GM19240 (cell line): ENCODE measurements around the gene ID3.
"Not testable (repeated sequence)": the region's sequence is repeated elsewhere in the genome, so short reads cannot be mapped to it uniquely, and the experiment has no call there.

Experiments
- DNase-seq: peaks from one replicate; pipeline ENCODE4 v3.0.0; 2011; ENCODE audit warnings: low spot score; ENCODE audit not compliant: insufficient read length

The ID3 gene

GRCh38 chr1:23589585-23589986 is 30.3 kb upstream of the ID3 start:
- DNase-seq, result no peak

DNA sequence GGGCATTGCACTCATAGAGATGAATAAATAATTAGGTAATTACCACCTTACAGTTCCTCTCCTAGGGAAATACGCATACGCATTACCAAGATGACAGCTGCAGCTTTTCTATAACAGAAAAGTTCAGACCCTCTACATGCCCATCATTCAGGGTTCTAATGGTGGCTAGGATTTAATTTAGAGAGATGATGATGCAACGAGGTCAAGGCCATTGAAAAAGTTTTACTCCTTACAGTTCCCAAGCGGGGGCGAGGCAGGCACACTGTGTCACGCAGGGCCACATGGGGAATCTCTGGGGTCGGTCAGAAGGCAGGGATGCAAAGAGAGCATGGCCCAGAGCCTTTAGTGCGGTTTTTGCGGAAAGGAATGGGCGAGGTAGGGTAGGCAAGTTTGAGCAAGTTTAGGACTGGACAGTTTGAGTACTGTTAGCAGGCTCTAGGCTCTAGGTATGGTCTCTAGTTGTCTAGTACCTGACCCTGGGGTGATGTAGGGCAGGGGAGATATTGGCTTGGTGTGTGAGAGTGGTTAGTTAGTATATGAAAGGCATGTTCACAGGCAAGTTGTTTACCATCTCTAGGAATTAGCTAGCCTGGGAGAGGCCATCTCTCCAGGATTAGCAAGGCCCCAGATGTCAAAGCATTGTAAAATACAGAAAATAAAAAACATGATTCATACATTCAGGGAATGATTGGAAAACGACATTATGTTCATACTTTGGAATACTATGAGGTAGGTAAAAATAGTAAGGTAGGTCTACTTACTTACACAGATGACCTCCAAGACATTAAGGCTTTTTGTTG is 29.6 kb upstream of the ID3 start:
- DNase-seq, result no peak

GRCh38 chr1:23585321-23586022 is 26.2 kb upstream of the ID3 start:
- DNase-seq, result no peak

DNA sequence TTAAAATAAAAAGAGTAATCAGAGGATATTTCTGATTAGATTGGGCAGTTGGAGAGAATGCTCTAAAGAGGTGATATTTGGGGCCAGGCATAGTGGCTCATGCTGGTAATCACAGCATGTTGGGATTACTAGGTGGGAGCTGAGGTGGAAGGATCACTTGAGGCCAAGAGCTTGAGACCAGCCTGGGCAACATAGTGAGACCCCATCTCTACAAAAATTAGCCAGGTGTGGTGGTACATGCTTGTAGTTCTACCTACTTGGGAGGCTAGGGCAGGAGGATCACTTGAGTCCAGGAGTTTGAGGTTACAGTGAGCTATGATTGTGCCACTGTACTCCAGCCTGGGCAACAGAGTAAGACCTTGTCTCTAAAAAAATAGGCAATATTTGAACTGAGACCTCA is 24.4 kb upstream of the ID3 start:
- DNase-seq, result not testable (repeated sequence)

DNA sequence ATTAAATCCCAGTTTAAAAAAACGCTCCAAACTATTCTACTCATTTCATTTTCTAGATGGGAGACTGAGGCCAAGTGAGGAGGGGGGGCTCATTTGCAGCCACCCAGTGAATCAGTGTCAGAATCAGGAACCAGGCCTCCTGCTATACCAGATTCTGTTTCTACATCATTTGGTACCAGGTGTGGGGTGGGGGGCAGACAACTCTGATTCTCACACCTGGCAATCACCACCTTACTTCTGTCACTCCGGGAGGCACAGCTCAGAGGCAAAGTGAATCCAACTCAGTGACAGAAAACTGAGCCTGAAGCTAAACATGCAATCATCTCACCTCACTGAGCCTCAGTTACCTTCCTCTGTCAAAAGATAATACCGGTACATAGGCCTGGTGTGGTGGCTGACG is 23.5 kb upstream of the ID3 start:
- no peak for DNase-seq

DNA sequence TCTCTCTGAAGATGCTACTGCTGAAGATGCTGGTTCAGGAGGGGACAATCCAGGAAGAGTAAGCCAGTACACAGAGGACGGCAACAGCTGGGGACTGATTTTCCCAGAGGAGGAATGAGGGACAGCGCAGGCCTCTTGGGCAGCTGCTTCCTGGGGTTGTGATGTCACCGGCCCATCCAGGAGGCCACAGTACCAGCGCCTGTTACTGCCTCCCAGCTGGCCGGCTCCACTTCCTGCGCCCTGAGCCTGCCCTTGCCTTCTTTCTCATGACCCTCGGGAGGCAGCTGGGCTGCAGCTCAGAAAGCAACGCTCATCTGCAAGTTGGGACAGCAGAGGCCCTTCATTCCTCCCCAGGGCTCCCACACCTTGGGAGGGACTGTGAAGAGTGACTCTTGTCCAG is 21.9 kb upstream of the ID3 start:
- DNase-seq, result no peak

- DNase-seq, result no peak
Observed at GRCh38 chr1:23578997-23579363, 19.7 kb upstream of the ID3 start.

- DNase-seq, result no peak
Observed at GRCh38 chr1:23578311-23578996, 19.2 kb upstream of the ID3 start.

- peak; percentile 65 for DNase-seq
Observed at GRCh38 chr1:23577056-23578004, 18.0 kb upstream of the ID3 start.

DNA sequence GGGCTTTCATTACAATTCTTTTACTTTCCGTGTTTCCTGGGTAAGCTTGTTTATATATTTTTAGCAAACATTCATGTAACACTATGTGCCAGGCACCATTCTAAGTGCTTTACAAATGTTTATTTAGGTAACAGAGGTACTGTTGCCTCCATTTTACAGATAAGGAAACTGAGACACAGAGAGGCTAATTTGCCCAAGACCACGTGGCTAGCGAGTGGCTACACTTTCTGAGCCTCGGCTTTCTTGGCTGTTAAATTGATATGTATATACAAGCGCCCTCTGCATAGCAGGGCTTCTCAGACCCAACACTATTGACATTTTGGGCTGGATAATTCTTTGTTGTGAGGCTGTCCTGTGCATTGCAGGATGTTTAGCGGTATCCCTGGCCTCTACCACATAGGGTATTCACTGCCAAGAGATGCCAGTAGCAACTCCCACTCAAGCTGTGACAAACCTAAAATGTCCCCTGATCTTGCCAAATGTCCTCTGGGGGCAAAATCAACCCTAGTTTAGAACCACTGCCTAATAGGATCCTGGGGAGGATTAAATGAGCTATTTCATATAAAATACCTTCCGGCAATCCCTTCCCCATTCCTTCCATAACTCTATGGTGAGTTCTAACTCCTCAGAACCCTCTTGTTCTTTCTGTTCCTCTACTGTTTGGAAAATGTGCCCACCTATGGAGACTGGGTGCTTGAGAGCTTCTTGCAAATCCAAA is 17.2 kb upstream of the ID3 start:
- DNase-seq, result no peak

GRCh38 chr1:23575226-23575810 is 16.0 kb upstream of the ID3 start:
- no peak for DNase-seq

GRCh38 chr1:23574265-23574754 is 15.0 kb upstream of the ID3 start:
- no peak for DNase-seq

GRCh38 chr1:23573574-23574182 is 14.4 kb upstream of the ID3 start:
- no peak for DNase-seq

- DNase-seq, result no peak
Observed at GRCh38 chr1:23571465-23571864, 12.2 kb upstream of the ID3 start.

DNA sequence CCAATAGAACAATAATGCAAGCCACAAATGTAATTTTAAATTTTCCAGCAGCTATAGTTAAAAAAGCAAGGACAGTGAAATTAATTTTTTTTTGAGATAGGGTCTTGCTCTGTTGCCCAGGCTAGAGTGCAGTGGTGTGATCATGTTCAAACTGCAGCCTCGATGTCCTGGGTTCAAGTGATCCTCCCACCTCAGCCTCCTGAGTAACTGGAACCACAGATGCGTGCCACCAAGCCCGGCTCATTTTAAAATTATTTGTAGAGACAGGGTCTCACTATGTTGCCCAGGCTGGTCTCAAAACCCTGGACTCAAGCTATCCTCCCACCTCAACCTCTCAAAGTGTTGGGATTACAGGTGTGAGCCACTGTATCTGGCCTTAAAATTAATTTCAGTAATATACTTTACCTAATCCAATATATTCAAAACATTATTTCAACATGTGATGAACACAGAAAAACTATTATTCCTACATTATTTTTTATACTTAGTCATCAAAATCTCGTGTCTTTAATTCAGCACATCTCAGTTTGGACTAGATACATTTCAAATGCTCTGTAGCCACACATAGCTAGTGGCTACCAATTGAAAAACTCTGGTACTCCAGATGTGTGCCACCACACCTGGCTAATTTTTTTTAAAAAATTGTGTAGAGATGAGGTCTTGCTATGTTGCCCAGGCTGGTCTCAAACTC is 10.8 kb upstream of the ID3 start:
- DNase-seq, result no peak

DNA sequence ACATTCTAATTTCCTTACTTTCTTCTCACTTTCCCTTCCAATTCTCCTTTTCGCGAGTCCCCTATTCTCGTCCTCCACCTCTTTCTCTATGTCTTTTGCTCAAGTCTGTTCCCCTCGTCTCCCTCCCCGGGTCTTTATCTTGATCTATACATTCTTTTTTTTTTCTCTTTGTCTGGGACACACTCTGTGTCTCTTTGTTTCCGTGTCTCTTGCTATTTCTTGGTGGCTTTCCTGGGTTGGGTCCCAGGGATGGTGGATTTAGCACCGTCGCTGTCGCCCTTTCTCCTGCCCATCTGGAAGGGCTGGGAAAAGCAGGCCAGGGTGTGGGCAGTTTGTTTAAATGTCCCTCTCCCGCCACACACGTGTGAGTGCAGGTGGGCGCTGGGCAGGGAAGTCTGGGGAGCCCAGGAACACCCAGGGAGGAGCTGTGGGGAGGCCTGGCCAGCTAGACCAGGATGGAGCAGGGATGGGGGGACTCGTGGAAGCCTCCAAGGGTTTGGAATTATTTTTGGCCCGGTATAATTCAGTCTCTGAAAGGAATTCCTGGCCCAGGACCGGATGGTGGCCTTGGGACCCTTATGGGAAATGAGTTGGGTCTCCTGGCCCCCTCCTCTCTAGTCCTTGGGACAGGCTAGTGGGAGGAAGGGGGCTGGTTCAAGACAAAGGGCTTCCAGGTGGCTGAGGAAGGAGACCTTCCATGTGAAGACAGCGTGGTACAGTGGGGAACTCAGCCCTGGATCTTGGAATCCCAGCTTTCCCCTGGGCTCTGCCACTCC is 9.5 kb upstream of the ID3 start:
- no peak for DNase-seq

DNA sequence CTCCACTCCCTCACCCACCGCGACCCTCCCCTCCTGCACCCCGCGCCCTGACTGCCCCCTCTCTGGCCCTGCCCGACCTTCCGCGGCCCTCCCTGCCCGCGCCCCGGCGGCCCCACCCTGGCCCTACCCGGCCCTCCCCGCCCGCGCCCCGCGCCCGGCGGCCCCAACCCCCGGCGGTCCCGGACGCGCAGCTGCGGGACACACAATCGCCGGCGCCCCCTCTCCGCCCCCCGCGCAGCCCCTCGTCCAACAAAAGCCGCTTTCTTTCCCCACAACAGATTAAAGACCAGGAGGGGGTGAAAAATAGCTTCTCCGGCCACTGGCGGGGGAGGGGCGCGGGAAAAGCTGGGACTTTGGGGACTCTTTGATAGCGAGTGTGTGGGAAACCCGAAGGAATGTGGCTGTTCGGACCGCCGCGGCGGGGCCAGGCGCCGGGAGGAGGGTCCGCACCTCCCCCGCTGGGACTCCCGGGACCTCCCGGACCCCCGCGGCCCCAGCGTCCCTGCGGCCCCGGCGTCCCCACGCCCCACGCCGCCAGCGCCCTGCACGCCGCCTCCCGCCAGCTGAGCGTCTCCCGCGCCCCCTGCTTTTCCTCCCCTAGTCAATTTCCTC is 8.8 kb upstream of the ID3 start:
- DNase-seq, result no peak

DNA sequence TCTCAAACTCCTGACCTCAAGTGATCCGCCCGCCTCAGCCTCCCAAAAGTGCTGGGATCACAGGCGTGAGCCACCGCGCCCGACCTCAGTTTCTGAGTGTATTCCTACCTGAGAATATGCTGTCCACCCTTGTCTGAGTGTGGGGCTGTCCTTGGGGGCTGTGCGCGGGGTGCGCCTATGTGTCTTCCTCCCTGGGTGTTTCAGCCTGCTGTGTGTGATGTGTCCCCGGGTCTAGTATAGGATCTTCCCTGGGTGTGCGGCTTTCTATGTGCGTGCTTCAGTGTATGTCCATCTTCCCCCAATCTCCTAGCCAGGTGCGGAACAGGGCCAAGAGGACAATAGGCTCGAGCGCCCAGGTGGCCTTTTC is 8.3 kb upstream of the ID3 start:
- no peak for DNase-seq
